HUES64 (cell line): Measurements from ENCODE around the gene CD2AP.
"Not testable (repeated sequence)": the region's sequence is repeated elsewhere in the genome, so short reads cannot be mapped to it uniquely, and the experiment has no call there.

ENCODE experiments used
- H3K27ac ChIP-seq: 2 replicates; pipeline ENCODE4 v1.7.0; 2013; ENCODE audit warnings: low read depth, low read length, inconsistent platforms
- H3K27me3 ChIP-seq: 2 replicates; pipeline ENCODE4 v1.6.1; 2013; ENCODE audit warnings: mild to moderate bottlenecking, low read length; ENCODE audit not compliant: insufficient read depth
- H3K36me3 ChIP-seq: 2 replicates; pipeline ENCODE4 v1.6.1; 2013; ENCODE audit warnings: mild to moderate bottlenecking, low read length; ENCODE audit not compliant: insufficient read depth
- H3K4me1 ChIP-seq: 2 replicates; pipeline ENCODE4 v1.6.1; 2013; ENCODE audit warnings: mild to moderate bottlenecking, low read length, moderate library complexity; ENCODE audit not compliant: insufficient read depth
- H3K4me3 ChIP-seq: 2 replicates; pipeline ENCODE4 v1.5.1; 2013; ENCODE audit warnings: mild to moderate bottlenecking, low read length, moderate library complexity
- H3K9ac ChIP-seq: 2 replicates; pipeline ENCODE4 v1.6.1; 2013; ENCODE audit warnings: mild to moderate bottlenecking, low read depth, low read length
- H3K9me3 ChIP-seq: 2 replicates; pipeline ENCODE4 v1.6.1; 2013; ENCODE audit warnings: low read depth, low read length; ENCODE audit not compliant: insufficient read depth
- WGBS: fragments of 150-250, 120-280 bp; methylation state at CpG from one replicate; pipeline ENCODE4 v1.1.7; 2013; ENCODE audit warnings: missing lambda C conversion rate; 5-methylcytosine and 5-hydroxymethylcytosine counted together

Gene CD2AP

GRCh38 chr6:47535316-47536225 lies 58.0 kb downstream of the CD2AP start:
- Histone ChIP-seq H3K9me3 (no peaks in the 10 kb centered on the region), H3K36me3 (peaks cover 62% of the 10 kb centered on the region), H3K4me3 (no peak overlapping the region), H3K4me1 (no peaks in the 10 kb centered on the region), H3K9ac (no peak overlapping the region), H3K27ac (no peak overlapping the region), H3K27me3 (no peaks in the 10 kb centered on the region)
- 92% methylated on average over 1 of the region's 2 CpGs for WGBS

GRCh38 chr6:47536816-47537401 lies 59.3 kb downstream of the CD2AP start:
- no peak overlapping the region for H3K9ac ChIP-seq
- no peak overlapping the region for H3K4me3 ChIP-seq
- 94% methylated on average over 4 of the region's 4 CpGs for WGBS
- H3K36me3 ChIP-seq: peaks cover 67% of the 10 kb centered on the region
- H3K27me3 ChIP-seq: no peaks in the 10 kb centered on the region
- no peaks in the 10 kb centered on the region for H3K4me1 ChIP-seq
- H3K27ac ChIP-seq: no peak overlapping the region
- no peaks in the 10 kb centered on the region for H3K9me3 ChIP-seq

- Histone ChIP-seq H3K4me1 (no peaks in the 10 kb centered on the region), H3K9ac (no peak overlapping the region), H3K4me3 (no peak overlapping the region), H3K36me3 (peaks cover 59% of the 10 kb centered on the region), H3K27ac (no peak overlapping the region), H3K27me3 (no peaks in the 10 kb centered on the region), H3K9me3 (peaks cover 8% of the 10 kb centered on the region; the same call in 1 of the 2 replicates)
- 96% methylated on average over 6 of the region's 6 CpGs for WGBS
Observed at GRCh38 chr6:47545223-47545622, 67.6 kb downstream of the CD2AP start.

GRCh38 chr6:47551670-47552069 lies 74.1 kb downstream of the CD2AP start:
- Histone ChIP-seq H3K4me3 (no peak overlapping the region), H3K9me3 (peaks cover 5% of the 10 kb centered on the region; the same call in 1 of the 2 replicates), H3K9ac (no peak overlapping the region), H3K27me3 (no peaks in the 10 kb centered on the region), H3K27ac (no peak overlapping the region), H3K36me3 (peaks cover 63% of the 10 kb centered on the region), H3K4me1 (no peaks in the 10 kb centered on the region)
- WGBS: 98% methylated on average over 4 of the region's 4 CpGs

- 0 out of 2 replicates have a peak, but pooled peaks cover under 1% of the 10 kb centered on the region for H3K9me3 ChIP-seq
- no peak overlapping the region for H3K9ac ChIP-seq
- no peak overlapping the region for H3K4me3 ChIP-seq
- H3K27ac ChIP-seq: no peak overlapping the region
- no peaks in the 10 kb centered on the region for H3K27me3 ChIP-seq
- H3K36me3 ChIP-seq: peaks cover 56% of the 10 kb centered on the region
- 100% methylated on average over 1 of the region's 2 CpGs for WGBS
- H3K4me1 ChIP-seq: no peaks in the 10 kb centered on the region
Observed at GRCh38 chr6:47552319-47552718, 74.7 kb downstream of the CD2AP start.

- not testable (repeated sequence) for H3K9me3 ChIP-seq, H3K27ac ChIP-seq, H3K4me3 ChIP-seq, H3K4me1 ChIP-seq, H3K9ac ChIP-seq, H3K27me3 ChIP-seq
- peaks cover 47% of the 10 kb centered on the region for H3K36me3 ChIP-seq
- WGBS: 94% methylated on average over 3 of the region's 3 CpGs
Observed at GRCh38 chr6:47553243-47553642, 75.7 kb downstream of the CD2AP start.

- H3K27me3 ChIP-seq, H3K4me3 ChIP-seq, H3K4me1 ChIP-seq, H3K9me3 ChIP-seq, H3K27ac ChIP-seq, H3K9ac ChIP-seq: not testable (repeated sequence)
- 95% methylated on average over 6 of the region's 6 CpGs for WGBS
- peaks cover 51% of the 10 kb centered on the region for H3K36me3 ChIP-seq
Observed at GRCh38 chr6:47556459-47556858, 78.9 kb downstream of the CD2AP start.

GRCh38 chr6:47563162-47563561 lies 85.6 kb downstream of the CD2AP start:
- Histone ChIP-seq H3K4me3 (no peak overlapping the region), H3K9ac (no peak overlapping the region), H3K4me1 (no peaks in the 10 kb centered on the region), H3K27ac (no peak overlapping the region), H3K36me3 (peaks cover 16% of the 10 kb centered on the region), H3K27me3 (no peaks in the 10 kb centered on the region), H3K9me3 (no peaks in the 10 kb centered on the region)
- 98% methylated on average over 3 of the region's 3 CpGs for WGBS

- 100% methylated on average over 2 of the region's 3 CpGs for WGBS
- not testable (repeated sequence) for H3K27ac ChIP-seq, H3K27me3 ChIP-seq, H3K4me1 ChIP-seq, H3K9me3 ChIP-seq, H3K9ac ChIP-seq, H3K36me3 ChIP-seq, H3K4me3 ChIP-seq
Observed at GRCh38 chr6:47566602-47567001, 89.0 kb downstream of the CD2AP start.

- WGBS: 91% methylated on average over 1 of the region's 1 CpG
- no peak overlapping the region for H3K27ac ChIP-seq
- H3K4me3 ChIP-seq: no peak overlapping the region
- no peaks in the 10 kb centered on the region for H3K27me3 ChIP-seq
- H3K4me1 ChIP-seq: peaks cover 9% of the 10 kb centered on the region; the same call in 1 of the 2 replicates
- H3K9me3 ChIP-seq: no peaks in the 10 kb centered on the region
- H3K9ac ChIP-seq: no peak overlapping the region
- H3K36me3 ChIP-seq: no peaks in the 10 kb centered on the region; the same call in none of the 2 replicates
Observed at GRCh38 chr6:47567586-47567985, 90.0 kb downstream of the CD2AP start.

GRCh38 chr6:47571488-47571887 lies 93.9 kb downstream of the CD2AP start:
- Histone ChIP-seq H3K4me3 (no peak overlapping the region), H3K27me3 (no peaks in the 10 kb centered on the region), H3K36me3 (peaks cover 19% of the 10 kb centered on the region), H3K27ac (no peak overlapping the region), H3K9ac (no peak overlapping the region), H3K9me3 (no peaks in the 10 kb centered on the region), H3K4me1 (peaks cover 9% of the 10 kb centered on the region; the same call in 1 of the 2 replicates)
- WGBS: 96% methylated on average over 2 of the region's 2 CpGs
